HG02943 (cell line): ENCODE data around the gene IFT27.

Experiments used
- ATAC-seq: cut with Tn5 transposase; IDR thresholded peaks from one replicate; pipeline ENCODE4 v1.9.1; 2021; ENCODE audit warnings: mild to moderate bottlenecking, low read depth, moderate library complexity; ENCODE audit not compliant: unreplicated experiment

IFT27 gene

DNA sequence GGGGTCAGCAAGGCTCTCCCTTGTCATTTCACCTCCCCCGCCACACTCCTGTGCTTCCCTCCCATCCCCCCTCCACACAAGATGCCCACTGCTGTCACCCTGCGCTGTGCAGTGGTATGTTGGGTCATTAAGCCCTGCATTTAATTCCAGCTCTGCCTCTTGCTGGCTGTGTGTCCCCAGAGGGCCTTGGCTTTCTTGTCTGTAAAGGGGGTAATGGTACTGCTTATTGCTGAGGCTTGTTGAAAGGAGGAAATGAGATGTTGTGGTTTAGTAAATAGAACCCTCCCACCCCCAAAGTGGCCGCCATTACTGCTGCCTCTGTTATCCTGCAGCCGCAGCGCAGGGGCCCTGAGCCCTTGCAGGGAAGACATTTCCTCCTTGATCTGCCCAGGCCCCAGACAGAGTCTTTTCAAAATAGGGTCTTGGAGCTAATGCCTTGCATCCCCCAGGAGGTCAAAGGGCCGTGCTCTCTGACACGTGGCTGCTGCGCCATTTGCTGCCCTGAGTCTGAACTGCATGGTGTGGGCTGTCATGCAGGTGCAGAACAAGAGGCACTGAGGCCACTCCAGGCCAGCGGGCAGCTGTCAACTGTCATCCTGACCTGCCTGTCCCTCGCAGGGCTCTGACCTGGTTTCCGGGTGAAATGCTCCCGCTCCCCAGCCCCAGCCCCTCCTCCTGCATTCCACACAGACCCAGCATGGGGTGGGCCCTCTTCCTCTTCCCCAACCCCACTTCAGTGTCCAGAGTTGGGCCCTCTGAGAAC lies 22.2 kb upstream of the IFT27 start:
- no peak for ATAC-seq

DNA sequence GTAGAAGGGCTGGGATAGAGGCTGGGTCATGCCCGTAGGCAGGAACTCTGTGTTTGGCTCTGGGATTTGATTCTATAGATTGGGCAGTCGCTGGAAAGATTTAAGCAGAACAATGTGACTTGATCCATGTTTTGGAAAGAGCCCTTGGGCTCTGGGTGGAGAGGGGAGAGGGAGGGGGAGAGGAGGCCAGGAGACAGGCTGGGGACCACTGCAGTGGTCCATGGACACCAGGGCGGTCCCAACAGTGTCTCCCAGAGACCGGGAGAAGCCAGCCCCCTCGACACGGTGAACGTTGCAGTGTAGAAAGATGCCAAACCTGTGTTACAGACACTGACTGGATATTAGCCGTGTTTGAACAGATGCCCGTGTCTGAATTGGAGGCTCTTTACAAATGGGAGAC lies 21.5 kb upstream of the IFT27 start:
- ATAC-seq: no peak

GRCh38 chr22:36796552-36797175 lies 20.7 kb upstream of the IFT27 start:
- no peak for ATAC-seq

- no peak for ATAC-seq
These were observed 19.7 kb upstream of the IFT27 start for GRCh38 chr22:36795633-36796032.

GRCh38 chr22:36790648-36791047 lies 14.7 kb upstream of the IFT27 start:
- ATAC-seq: no peak

DNA sequence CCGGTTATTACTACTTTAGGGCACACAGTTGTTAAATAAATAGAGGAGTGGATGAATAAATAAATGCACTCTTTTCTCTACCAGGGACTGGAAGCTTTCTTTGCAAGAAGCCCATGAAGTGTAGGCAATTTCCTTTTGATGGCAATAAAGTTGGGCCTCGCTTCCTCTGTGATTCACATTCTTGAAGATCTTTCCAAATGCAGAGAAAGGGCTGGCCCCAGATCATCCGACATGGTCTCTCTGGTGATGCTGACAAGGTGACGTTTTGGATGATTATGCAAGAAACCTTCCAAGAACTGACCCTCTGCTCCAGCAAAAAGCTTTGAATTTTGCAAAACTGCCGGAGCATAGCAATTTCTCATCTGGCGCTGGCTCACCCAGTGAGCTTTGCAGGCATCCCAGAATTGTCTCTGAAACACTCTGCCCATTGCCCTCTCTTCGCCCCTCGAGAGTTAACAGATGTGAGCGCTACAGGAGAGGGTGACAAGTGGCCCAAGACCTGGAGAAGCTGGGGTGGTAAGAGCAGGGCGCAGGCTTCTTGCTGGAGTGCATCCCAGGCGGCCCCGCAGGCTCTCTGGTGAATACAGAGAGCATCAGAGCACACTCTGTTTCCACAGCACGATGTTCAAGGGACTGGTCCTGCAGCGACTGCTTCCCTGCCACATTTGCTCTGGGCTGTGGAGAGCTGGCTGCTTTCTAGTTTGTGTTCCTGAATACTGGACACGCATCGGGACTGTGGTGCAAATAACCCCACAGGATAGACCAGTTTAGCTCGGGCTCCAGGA lies 11.5 kb upstream of the IFT27 start:
- no peak for ATAC-seq

DNA sequence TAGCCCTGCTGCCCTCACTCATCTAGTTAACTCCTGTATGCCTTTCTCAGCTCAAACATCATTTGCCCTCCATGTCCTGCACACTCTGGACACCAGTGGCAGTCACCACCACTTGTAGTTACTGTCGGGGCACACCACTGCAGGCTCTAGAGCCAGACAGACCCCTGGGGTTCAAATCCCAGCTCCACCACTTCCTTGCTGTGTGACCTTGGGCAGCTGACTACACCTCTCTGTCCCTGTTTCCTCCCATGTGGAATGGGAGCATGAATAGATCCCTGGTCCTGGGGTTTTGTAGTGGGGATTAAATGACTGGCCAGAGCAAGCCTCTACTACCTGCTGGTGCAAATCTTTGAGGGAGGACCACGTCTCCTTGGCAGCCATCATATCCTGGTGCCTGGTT lies 7.8 kb upstream of the IFT27 start:
- no peak for ATAC-seq

DNA sequence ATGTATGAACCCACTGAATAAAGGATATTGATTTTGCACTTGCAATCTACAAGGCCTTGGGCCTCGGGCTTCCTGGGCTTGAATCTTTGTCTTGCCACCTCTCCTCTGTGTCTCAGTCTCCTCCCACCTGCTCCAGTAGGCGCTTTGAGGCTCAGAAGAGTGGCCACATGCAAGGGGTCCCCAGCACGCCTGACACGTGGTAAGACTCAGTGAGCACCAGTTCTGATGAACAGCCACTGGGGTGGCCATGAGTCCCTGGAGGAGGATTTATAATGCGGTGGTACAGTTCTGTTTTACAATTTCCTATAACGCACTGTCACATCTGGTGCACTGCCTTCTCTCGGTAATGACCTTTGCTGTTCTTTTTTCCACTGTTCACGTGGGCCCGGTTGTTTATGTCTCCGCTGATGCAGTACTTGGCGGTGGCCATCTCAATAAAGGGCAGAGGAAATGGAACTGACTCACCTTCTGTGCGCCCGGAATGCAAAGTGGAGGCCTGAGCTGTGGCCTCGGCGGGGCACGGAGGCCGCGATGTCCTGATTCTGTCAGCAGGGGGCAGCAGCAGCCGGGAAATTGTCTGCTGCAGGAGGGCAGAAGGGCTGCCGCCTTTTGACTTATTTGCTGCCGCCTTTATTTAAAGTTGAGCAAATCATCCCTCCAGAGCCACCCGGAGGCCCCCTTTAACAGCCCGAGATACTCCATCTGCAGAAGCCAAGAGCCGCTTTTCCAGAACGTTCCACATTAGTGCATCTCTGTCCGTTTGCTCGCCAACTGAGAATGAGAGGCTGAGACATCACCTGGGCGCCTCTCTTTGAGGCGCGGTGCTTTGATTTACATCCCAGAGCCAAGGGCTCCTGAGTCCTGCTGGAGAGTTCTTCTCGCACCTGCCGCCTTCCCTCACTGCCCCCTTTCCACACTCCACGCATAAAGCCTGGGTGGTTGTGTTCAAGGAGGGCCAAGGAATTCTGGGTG lies 6.0 kb upstream of the IFT27 start:
- no peak for ATAC-seq

DNA sequence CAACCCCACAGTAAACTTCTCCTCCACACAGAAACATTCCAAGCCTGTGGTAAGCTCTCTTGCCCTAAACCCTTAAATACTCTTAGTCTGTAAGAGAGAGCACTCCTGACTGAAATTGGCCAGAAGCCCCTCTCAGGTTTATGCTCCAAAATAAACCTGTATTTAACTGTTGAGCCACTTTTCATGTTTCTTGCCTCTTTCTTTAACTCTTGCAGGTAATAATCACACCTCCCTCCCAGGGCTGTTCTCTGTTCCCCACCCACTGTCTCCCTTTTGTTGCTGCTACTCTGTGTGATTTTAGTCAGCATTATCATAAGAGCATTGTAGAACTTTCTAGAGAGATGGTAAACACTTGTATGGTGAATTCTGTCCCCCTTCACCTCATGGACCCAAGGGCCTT lies 2.1 kb upstream of the IFT27 start:
- ATAC-seq: no peak

DNA sequence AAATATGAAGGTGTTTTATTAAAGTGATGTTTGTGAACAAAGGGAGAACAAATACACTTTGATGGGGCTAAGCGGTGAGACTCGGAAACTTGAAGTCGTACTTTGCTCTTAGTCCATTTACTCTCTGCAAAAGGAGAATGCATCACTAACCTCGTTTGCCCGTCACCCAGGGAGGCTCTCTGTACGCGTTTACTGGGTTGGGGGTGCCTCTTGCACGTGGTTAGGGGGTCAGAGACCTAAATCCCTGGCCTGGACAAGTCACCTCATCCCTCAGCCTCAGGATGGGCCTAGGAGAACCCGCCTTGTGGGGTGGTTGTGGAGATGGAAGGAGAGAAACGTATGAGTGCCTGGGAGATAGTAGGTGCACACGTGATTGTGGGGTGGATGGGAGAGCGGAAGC lies 803 bp upstream of the IFT27 start:
- no peak for ATAC-seq

- no peak for ATAC-seq
These were observed 344 bp downstream of the IFT27 start for GRCh38 chr22:36775586-36775963.

DNA sequence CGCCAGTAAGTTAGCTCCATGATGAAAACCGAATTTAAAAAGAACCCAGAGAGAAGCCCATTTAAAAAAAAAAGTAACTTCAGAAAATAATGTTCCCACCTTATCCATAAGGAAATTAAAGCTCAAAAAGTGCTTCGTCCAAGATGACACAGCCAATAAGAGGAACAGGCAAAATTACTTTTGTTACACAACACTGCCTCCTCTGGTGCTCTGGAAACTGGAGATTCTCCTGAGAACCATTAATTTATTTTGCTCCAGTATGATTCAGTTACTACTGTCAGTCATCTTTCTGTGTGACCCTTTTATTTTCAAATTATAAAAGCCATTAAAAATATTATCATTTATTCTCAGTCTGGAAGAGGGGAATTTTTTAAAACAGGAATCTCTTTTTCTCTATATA lies 2.0 kb downstream of the IFT27 start:
- ATAC-seq: no peak

DNA sequence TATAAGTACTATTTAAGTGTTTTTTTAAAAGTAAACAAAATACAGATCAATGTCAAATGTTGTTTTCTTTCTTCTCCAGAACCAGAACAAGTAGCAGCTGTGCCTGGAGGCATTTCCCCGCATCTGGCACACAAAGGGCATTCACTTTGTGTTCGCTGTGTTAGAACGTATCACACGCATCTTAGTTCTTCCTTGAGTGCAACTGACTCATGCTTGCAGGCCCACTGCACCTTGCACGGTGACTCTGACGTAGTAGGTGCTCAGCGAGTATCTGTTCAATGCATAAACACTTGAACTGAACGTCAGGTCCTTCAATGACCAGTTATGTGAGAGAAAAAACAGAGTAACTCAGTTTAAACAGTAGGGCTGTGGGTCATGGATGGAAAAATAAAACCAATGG lies 3.5 kb downstream of the IFT27 start:
- no peak for ATAC-seq

- no peak for ATAC-seq
These were observed 4.4 kb downstream of the IFT27 start for GRCh38 chr22:36771356-36772063.

DNA sequence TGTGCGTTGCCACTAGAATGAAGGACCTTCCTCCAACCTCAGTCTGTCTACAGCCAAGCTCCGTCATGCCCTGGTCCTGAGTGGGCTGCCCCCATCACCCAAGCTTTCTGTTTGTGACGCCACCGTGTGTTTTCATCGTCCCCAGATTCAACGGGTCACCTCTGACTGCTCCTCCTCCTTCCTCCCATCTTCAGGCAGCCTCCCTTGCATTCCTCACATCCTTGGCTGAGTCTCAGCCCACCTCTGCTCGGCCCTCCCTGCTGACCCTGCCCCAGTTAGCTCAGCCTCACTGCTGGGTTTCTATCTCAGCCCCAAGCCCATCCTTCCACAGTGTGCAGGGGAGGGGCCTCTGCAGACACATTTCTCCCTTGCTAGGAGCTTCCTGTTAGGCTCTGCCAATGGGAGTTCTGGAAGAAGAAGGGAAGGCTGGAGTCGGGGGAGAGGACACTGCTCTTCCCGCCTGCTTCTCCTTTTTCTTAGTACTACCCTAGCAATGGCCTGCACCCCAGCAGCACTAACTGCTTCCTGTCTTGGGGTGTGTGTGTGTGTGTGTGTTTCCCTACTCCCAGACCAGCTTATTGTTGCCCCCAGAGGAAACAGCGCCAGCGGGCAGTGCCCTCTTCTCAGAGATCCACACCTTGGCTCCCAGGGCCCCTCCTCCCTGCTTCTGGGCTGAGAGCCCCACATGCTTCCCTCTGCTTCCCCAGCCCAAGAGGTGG lies 5.2 kb downstream of the IFT27 start:
- no peak for ATAC-seq

DNA sequence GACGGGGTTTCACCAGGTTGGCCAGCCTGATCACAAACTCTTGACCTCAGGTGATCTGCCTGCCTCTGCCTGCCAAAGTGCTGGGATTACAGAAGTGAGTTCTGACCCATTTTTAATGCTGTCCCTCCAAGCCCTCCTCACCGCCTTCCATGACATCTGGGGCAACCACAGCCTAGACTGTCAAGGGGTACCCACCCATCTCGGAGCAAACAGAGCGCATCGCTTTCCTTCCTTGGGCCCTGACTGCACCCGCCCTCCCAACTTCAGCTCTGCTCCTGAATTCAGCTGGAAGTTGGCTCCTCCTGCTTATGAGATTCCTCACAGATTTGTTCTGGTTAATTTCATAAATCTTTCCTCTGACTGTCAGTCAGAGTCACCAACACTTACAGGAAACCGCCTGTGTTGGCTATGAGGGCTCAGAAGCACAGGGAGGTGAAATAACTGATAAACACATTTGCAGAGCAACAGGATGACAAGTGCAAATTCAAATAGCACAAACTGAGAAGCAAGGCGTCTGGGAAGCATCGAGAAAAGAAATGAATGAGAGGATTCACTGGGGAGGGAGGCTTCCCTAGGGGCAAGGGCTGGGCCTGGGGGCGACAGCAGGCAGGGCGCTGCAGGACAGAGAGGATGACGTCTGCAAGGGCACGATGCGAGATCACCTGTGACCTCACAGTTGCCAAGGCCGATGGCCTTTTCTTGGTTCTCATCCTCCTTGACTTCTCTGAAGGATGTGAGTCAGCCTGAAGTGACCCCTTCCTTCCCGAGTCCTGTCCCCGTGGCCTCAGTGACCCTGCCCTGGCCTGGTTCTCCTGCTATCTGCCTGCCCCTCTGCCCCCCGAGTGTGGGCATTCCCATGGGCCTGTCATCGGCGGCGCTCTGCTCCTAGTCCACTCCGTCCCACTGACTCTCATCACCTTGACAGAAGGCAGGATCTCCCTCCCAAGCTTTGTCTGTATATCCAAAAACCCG lies 6.1 kb downstream of the IFT27 start:
- no peak for ATAC-seq

DNA sequence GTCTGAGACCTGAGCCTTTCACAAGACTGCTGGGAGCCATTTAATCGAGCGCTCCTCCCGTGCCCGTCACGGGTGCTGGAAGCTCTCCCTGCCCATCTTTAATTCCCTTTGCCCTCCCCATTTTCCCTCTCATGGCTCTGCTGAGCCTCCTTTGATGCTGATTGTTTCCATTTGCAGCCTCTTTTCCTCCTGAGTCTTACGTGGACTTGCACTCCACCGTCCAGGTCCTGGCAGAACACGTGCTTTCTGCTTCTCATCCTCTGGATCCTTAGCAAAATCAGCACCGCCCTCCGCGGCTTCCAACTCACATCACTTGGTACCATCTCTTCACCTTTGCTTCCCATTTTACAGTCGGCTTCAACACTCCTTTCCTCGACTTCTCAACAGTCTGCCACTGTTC lies 7.3 kb downstream of the IFT27 start:
- no peak for ATAC-seq

DNA sequence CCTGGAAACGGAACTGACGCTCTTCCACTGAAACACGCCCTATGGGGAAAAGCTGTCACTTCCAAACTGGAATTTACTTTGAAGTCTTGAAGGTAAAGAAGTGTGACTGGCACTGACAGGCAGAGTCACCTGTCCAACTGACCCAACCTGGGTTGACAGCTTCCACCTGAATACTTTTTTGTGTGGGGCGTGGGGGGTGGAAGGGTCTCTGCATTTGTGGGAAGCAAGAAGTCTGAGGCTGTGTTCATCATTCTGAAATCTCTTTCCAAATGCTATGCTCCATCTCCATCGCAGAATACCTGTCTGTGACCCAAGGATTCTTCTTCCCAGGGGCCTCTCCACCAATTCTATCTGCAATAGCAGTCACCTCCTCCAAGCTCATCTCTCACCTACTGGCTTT lies 7.8 kb downstream of the IFT27 start:
- no peak for ATAC-seq
